Neural progenitor cell (in vitro differentiated cells): ENCODE data around the gene NAPG. TPM values are rescaled to one million over a fixed set of nuclear protein-coding genes. Genes with fewer than 3 reads are reported as not detected.

ENCODE experiments used
- DNase-seq: peaks from one replicate; pipeline ENCODE4 v3.0.0-alpha.2; 2016; ENCODE audit warnings: low spot score
- H2AFZ ChIP-seq: fragments of 200-600 bp; sonication (generic); replicated peaks from 2 replicates; pipeline ENCODE4 v1.6.1; 2016; ENCODE audit warnings: antibody characterized with exemption
- H3F3A ChIP-seq: fragments of 200-600 bp; sonication (generic); 2 replicates; pipeline ENCODE4 v1.6.1; 2016; ENCODE audit warnings: antibody characterized with exemption, low read depth
- H3K27ac ChIP-seq: fragments of 200-600 bp; sonication (generic); 2 replicates; pipeline ENCODE4 v1.5.1; 2016; ENCODE audit warnings: mild to moderate bottlenecking
- H3K27me3 ChIP-seq: fragments of 200-600 bp; sonication (generic); 2 replicates; pipeline ENCODE4 v1.6.1; 2016; ENCODE audit warnings: mild to moderate bottlenecking, moderate library complexity
- H3K36me3 ChIP-seq: fragments of 200-600 bp; sonication (generic); 2 replicates; pipeline ENCODE4 v1.5.1; 2016
- H3K4me1 ChIP-seq: fragments of 200-600 bp; sonication (generic); 2 replicates; pipeline ENCODE4 v1.6.1; 2016; ENCODE audit warnings: mixed run types
- H3K4me2 ChIP-seq: fragments of 200-600 bp; sonication (generic); 2 replicates; pipeline ENCODE4 v1.6.1; 2016
- H3K4me3 ChIP-seq: fragments of 200-600 bp; sonication (generic); 2 replicates; pipeline ENCODE4 v1.5.1; 2016
- H3K79me2 ChIP-seq: fragments of 200-600 bp; sonication (generic); 2 replicates; pipeline ENCODE4 v1.6.1; 2016; ENCODE audit warnings: low read depth
- H3K9ac ChIP-seq: fragments of 200-600 bp; sonication (generic); 2 replicates; pipeline ENCODE4 v1.6.1; 2016
- H3K9me3 ChIP-seq: fragments of 200-600 bp; sonication (generic); 2 replicates; pipeline ENCODE4 v1.5.1; 2016; ENCODE audit warnings: low read depth
- H4K20me1 ChIP-seq: fragments of 200-600 bp; sonication (generic); 2 replicates; pipeline ENCODE4 v1.6.1; 2016; ENCODE audit warnings: low read depth
- H3K27ac Mint-ChIP-seq: 3 replicates; pipeline ENCODE4 v1.8.0; 2021; ENCODE audit warnings: mixed read lengths
- H3K27me3 Mint-ChIP-seq: 2 replicates; pipeline ENCODE4 v1.8.0; 2022; ENCODE audit warnings: low read depth, mild to moderate bottlenecking, inconsistent platforms, moderate library complexity, mixed read lengths; ENCODE audit not compliant: insufficient read depth
- H3K36me3 Mint-ChIP-seq: 3 replicates; pipeline ENCODE4 v1.8.0; 2021; ENCODE audit warnings: mixed read lengths
- H3K4me1 Mint-ChIP-seq: 3 replicates; pipeline ENCODE4 v1.8.0; 2021; ENCODE audit warnings: mixed read lengths
- H3K4me3 Mint-ChIP-seq: 3 replicates; pipeline ENCODE4 v1.8.0; 2021; ENCODE audit warnings: mild to moderate bottlenecking, moderate library complexity, mixed read lengths
- H3K9me3 Mint-ChIP-seq: 3 replicates; pipeline ENCODE4 v1.8.0; 2020; ENCODE audit warnings: mixed read lengths
- CTCF ChIP-seq: fragments of 200-600 bp; sonication (generic); IDR thresholded peaks from 2 replicates; pipeline ENCODE4 v1.5.1; 2017; ENCODE audit warnings: antibody characterized with exemption, mild to moderate bottlenecking
- EZH2 ChIP-seq: fragments of 200-600 bp; sonication (generic); IDR thresholded peaks from 2 replicates; pipeline ENCODE4 v1.6.1; 2017; ENCODE audit warnings: antibody characterized with exemption, mild to moderate bottlenecking, moderate library complexity
- EZH2phosphoT487 ChIP-seq: fragments of 200-600 bp; sonication (generic); IDR thresholded peaks from 2 replicates; pipeline ENCODE4 v1.6.1; 2017; ENCODE audit warnings: antibody characterized with exemption
- total RNA-seq: library from RNA; depleted of rRNA; stranded (reverse); fragments of >200 nt; gene quantifications from 2 replicates; pipeline ENCODE4 v1.2.3, GENCODE V29; 2015; ENCODE audit warnings: low replicate concordance

The NAPG gene
- total RNA-seq, 1 donor from 2014 or later: 56.6 TPM

- Histone ChIP-seq H3K9ac (no peak overlapping the region), H3K27me3 (no peaks in the 10 kb centered on the region), H2AFZ (no peak overlapping the region), H3K4me2 (no peak overlapping the region), H3K36me3 (no peaks in the 10 kb centered on the region), H3K27ac (no peak overlapping the region), H3K79me2 (no peaks in the 10 kb centered on the region), H3K9me3 (no peaks in the 10 kb centered on the region), H3K4me1 (no peaks in the 10 kb centered on the region), H4K20me1 (no peaks in the 10 kb centered on the region), H3F3A (no peaks in the 10 kb centered on the region), H3K4me3 (no peak overlapping the region)
- no peak for DNase-seq
- peaks cover 7% of the 10 kb centered on the region for H3K36me3 Mint-ChIP-seq
- H3K4me3 Mint-ChIP-seq: no peak overlapping the region
- H3K27ac Mint-ChIP-seq: no peak overlapping the region
- H3K4me1 Mint-ChIP-seq: peaks cover 6% of the 10 kb centered on the region
- no peak for TF ChIP-seq EZH2
- TF ChIP-seq EZH2phosphoT487: no peak
- no peak for TF ChIP-seq CTCF
- no peaks in the 10 kb centered on the region for H3K27me3 Mint-ChIP-seq
- peaks cover 25% of the 10 kb centered on the region for H3K9me3 Mint-ChIP-seq
These were observed 14.6 kb upstream of the NAPG start for GRCh38 chr18:10511236-10511635.

- H3K36me3 Mint-ChIP-seq: peaks cover 9% of the 10 kb centered on the region
- TF ChIP-seq EZH2phosphoT487 (no peak), CTCF (no peak), EZH2 (no peak)
- Histone ChIP-seq H3K36me3 (no peaks in the 10 kb centered on the region), H3K4me3 (no peak overlapping the region), H3K9me3 (no peaks in the 10 kb centered on the region), H3K27ac (no peak overlapping the region), H2AFZ (no peak overlapping the region), H3K4me1 (no peaks in the 10 kb centered on the region), H3K27me3 (no peaks in the 10 kb centered on the region), H3K79me2 (no peaks in the 10 kb centered on the region), H4K20me1 (no peaks in the 10 kb centered on the region), H3K4me2 (no peak overlapping the region), H3K9ac (no peak overlapping the region), H3F3A (no peaks in the 10 kb centered on the region)
- H3K27me3 Mint-ChIP-seq: no peaks in the 10 kb centered on the region
- H3K4me3 Mint-ChIP-seq: no peak overlapping the region
- peaks cover 19% of the 10 kb centered on the region for H3K4me1 Mint-ChIP-seq
- no peak for DNase-seq
- H3K27ac Mint-ChIP-seq: no peak overlapping the region
- peaks cover 19% of the 10 kb centered on the region for H3K9me3 Mint-ChIP-seq
These were observed 11.7 kb upstream of the NAPG start for GRCh38 chr18:10514082-10514481.

- Histone ChIP-seq H3K4me3 (no peak overlapping the region), H3F3A (no peaks in the 10 kb centered on the region), H3K79me2 (no peaks in the 10 kb centered on the region), H3K27ac (no peak overlapping the region), H3K9ac (no peak overlapping the region), H4K20me1 (no peaks in the 10 kb centered on the region), H2AFZ (no peak overlapping the region), H3K4me2 (no peak overlapping the region), H3K4me1 (no peaks in the 10 kb centered on the region), H3K9me3 (no peaks in the 10 kb centered on the region), H3K36me3 (no peaks in the 10 kb centered on the region), H3K27me3 (no peaks in the 10 kb centered on the region)
- no peaks in the 10 kb centered on the region for H3K27me3 Mint-ChIP-seq
- H3K4me1 Mint-ChIP-seq: peaks cover 24% of the 10 kb centered on the region
- no peak overlapping the region for H3K4me3 Mint-ChIP-seq
- peaks cover 9% of the 10 kb centered on the region for H3K36me3 Mint-ChIP-seq
- no peak for DNase-seq
- TF ChIP-seq EZH2phosphoT487: no peak
- TF ChIP-seq CTCF: no peak
- no peak for TF ChIP-seq EZH2
- H3K9me3 Mint-ChIP-seq: peaks cover 16% of the 10 kb centered on the region
- H3K27ac Mint-ChIP-seq: no peak overlapping the region
These were observed 11.2 kb upstream of the NAPG start for GRCh38 chr18:10514601-10515000.

GRCh38 chr18:10515456-10515855 lies 10.4 kb upstream of the NAPG start:
- H3K4me2 ChIP-seq: no peak overlapping the region
- H3K27me3 Mint-ChIP-seq: no peaks in the 10 kb centered on the region
- TF ChIP-seq CTCF: no peak
- no peak for TF ChIP-seq EZH2phosphoT487
- no peak for TF ChIP-seq EZH2
- no peaks in the 10 kb centered on the region for H3K9me3 ChIP-seq
- H3K36me3 Mint-ChIP-seq: peaks cover 9% of the 10 kb centered on the region
- H3K27me3 ChIP-seq: no peaks in the 10 kb centered on the region
- no peaks in the 10 kb centered on the region for H3K79me2 ChIP-seq
- no peaks in the 10 kb centered on the region for H4K20me1 ChIP-seq
- peaks cover 14% of the 10 kb centered on the region for H3K9me3 Mint-ChIP-seq
- no peak overlapping the region for H3K27ac ChIP-seq
- H3K4me1 ChIP-seq: no peaks in the 10 kb centered on the region
- no peak for DNase-seq
- H3K4me3 ChIP-seq: no peak overlapping the region
- peaks cover 30% of the 10 kb centered on the region for H3K4me1 Mint-ChIP-seq
- H3F3A ChIP-seq: no peaks in the 10 kb centered on the region
- no peak overlapping the region for H3K4me3 Mint-ChIP-seq
- H3K27ac Mint-ChIP-seq: no peak overlapping the region
- H2AFZ ChIP-seq: no peak overlapping the region
- H3K9ac ChIP-seq: no peak overlapping the region
- H3K36me3 ChIP-seq: no peaks in the 10 kb centered on the region
